PC-9 (cell line): Measurements from ENCODE around the gene LDAF1. TPM values are rescaled to one million over a fixed set of nuclear protein-coding genes. Genes with fewer than 3 reads are reported as not detected.
"Not testable (repeated sequence)": the region's sequence is repeated elsewhere in the genome, so short reads cannot be mapped to it uniquely, and the experiment has no call there.

ENCODE experiments used
- BruUV-seq: library from RNA; stranded (reverse); fragments of 400-500 nt; replicated peaks from 2 replicates; lab custom pipeline; 2021; lab: Mats Ljungman, UMichigan
- CTCF ChIA-PET: fragments of 300-600 bp; sonication (Branson Sonifier 250); formaldehyde crosslinking; loops from one replicate; lab custom pipeline; 2022; ENCODE audit warnings: antibody characterized with exemption; lab: Charles Lee
- POLR2A ChIA-PET: fragments of 300-600 bp; sonication (Branson Sonifier 250); formaldehyde crosslinking; loops from one replicate; lab custom pipeline; 2022; ENCODE audit warnings: antibody characterized with exemption; ENCODE audit not compliant: unreplicated experiment; lab: Charles Lee
- DNase-seq, 2 experiments: peaks; one replicate each; pipeline versions ENCODE4 v3.0.0 to v3.0.0-alpha.2; 2015 to 2022; ENCODE audit warnings: mixed read lengths in 1 of 2
- H2AFZ ChIP-seq: fragments of 200-600 bp; sonication (generic); 2 replicates; pipeline ENCODE4 v1.8.1; 2017; ENCODE audit warnings: antibody characterized with exemption
- H3F3A ChIP-seq: fragments of 200-600 bp; sonication (generic); 2 replicates; pipeline ENCODE4 v1.8.1; 2017; ENCODE audit warnings: antibody characterized with exemption, mild to moderate bottlenecking, low read depth; ENCODE audit not compliant: insufficient read depth
- H3K27ac ChIP-seq: fragments of 200-600 bp; sonication (generic); 2 replicates; pipeline ENCODE4 v1.6.1; 2016; ENCODE audit warnings: mixed run types
- H3K27me3 ChIP-seq: fragments of 200-600 bp; sonication (generic); 2 replicates; pipeline ENCODE4 v1.6.1; 2016; ENCODE audit warnings: low read depth, mixed run types; ENCODE audit not compliant: insufficient read depth
- H3K36me3 ChIP-seq: fragments of 200-600 bp; sonication (generic); 2 replicates; pipeline ENCODE4 v1.6.1; 2016; ENCODE audit warnings: low read depth, mixed run types
- H3K4me1 ChIP-seq: fragments of 200-600 bp; sonication (generic); replicated peaks from 2 replicates; pipeline ENCODE4 v1.6.1; 2016; ENCODE audit warnings: mixed run types; ENCODE audit not compliant: insufficient read depth
- H3K4me2 ChIP-seq: fragments of 200-600 bp; sonication (generic); 2 replicates; pipeline ENCODE4 v1.6.1; 2017; ENCODE audit warnings: mixed run types
- H3K4me3 ChIP-seq: fragments of 200-600 bp; sonication (generic); 2 replicates; pipeline ENCODE4 v1.6.1; 2016; ENCODE audit warnings: mixed run types
- H3K79me2 ChIP-seq: fragments of 200-600 bp; sonication (generic); 2 replicates; pipeline ENCODE4 v1.6.1; 2017; ENCODE audit warnings: low read depth, mixed run types
- H3K9me2 ChIP-seq: fragments of 200-600 bp; sonication (generic); 2 replicates; pipeline ENCODE4 v1.8.1; 2017; ENCODE audit warnings: mild to moderate bottlenecking; ENCODE audit not compliant: insufficient read depth
- H3K9me3 ChIP-seq: fragments of 200-600 bp; sonication (generic); 2 replicates; pipeline ENCODE4 v1.8.1; 2016; ENCODE audit warnings: low read depth; ENCODE audit not compliant: insufficient read depth
- H4K20me1 ChIP-seq: fragments of 200-600 bp; sonication (generic); 2 replicates; pipeline ENCODE4 v1.8.1; 2017; ENCODE audit not compliant: insufficient read depth
- EZH2 ChIP-seq: fragments of 200-600 bp; sonication (generic); IDR thresholded peaks from 2 replicates; pipeline ENCODE4 v1.8.0; 2017; ENCODE audit warnings: antibody characterized with exemption, low read depth
- intact Hi-C: fragments of 100-400 bp; cut with micrococcal nuclease; formaldehyde crosslinking; loops from one replicate; pipeline ENCODE4 v1.10.0; 2022; ENCODE audit not compliant: unreplicated experiment
- total RNA-seq: library from RNA; stranded (reverse); gene quantifications from 2 replicates; pipeline ENCODE4 v1.2.3, GENCODE V29; 2021
- TF ChIP-seq, protein P1 (sequence below): fragments of 200-600 bp; sonication (generic); conservative IDR thresholded peaks from 2 replicates; pipeline ENCODE4 v1.6.1; 2017; ENCODE audit warnings: mixed run types, antibody characterized with exemption, mild to moderate bottlenecking, moderate library complexity

Gene LDAF1
- total RNA-seq, 1 experiment from 2014 or later, result 47.6 TPM

DNA sequence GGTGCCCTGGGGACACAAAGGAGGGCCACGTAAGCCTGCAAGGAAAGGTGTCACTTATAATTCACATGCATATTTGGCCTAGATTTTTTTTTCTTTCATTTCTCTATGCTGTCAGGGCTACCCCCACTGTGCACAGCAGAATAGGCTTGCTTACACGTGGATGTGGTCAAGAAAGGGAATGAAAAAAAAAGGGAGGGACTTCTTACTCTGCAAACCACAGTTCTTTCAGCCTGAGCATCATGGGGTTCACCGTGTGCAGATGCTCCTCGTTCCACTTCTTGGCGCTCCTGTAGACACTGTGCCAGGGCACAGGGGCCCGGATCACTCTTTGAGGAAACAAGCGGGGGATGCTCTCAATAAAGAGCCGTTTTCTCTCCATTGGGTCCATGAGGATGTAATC lies 24.4 kb upstream of the LDAF1 start:
- Histone ChIP-seq H3K4me3 (no peak overlapping the region), H3K4me2 (no peak overlapping the region), H3K79me2 (no peaks in the 10 kb centered on the region), H3K9me2 (no peaks in the 10 kb centered on the region), H3K27me3 (peaks cover 28% of the 10 kb centered on the region), H3F3A (no peaks in the 10 kb centered on the region), H4K20me1 (no peaks in the 10 kb centered on the region), H2AFZ (no peak overlapping the region), H3K36me3 (no peaks in the 10 kb centered on the region), H3K4me1 (no peaks in the 10 kb centered on the region), H3K9me3 (no peaks in the 10 kb centered on the region), H3K27ac (no peak overlapping the region)
- ChIA-PET POLR2A (no interaction called here), CTCF (no interaction called here)
- no peak for DNase-seq
- TF ChIP-seq, protein P1, sequence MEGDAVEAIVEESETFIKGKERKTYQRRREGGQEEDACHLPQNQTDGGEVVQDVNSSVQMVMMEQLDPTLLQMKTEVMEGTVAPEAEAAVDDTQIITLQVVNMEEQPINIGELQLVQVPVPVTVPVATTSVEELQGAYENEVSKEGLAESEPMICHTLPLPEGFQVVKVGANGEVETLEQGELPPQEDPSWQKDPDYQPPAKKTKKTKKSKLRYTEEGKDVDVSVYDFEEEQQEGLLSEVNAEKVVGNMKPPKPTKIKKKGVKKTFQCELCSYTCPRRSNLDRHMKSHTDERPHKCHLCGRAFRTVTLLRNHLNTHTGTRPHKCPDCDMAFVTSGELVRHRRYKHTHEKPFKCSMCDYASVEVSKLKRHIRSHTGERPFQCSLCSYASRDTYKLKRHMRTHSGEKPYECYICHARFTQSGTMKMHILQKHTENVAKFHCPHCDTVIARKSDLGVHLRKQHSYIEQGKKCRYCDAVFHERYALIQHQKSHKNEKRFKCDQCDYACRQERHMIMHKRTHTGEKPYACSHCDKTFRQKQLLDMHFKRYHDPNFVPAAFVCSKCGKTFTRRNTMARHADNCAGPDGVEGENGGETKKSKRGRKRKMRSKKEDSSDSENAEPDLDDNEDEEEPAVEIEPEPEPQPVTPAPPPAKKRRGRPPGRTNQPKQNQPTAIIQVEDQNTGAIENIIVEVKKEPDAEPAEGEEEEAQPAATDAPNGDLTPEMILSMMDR, result no peak
- no peak for TF ChIP-seq EZH2
- no TSS peak for BruUV-seq
- intact Hi-C loops, result no loop called here

DNA sequence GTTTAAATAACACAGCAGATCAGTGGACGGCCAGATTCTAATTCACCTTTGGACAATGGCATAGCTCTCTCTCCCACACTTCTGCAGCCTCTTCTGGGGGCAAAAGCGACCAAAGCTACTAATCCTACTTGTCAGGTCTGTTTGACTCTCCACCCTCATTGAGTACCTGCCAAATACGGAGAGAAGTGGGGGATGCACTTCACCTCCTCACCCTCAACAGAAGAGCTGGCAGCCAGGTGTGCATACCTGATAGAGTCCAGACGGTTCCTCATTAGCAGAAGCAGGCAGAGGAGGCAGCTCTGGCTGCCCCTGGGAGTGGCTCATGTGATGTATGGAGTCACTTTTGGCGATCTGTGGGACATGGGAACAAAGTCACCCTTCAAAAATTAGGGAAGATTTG lies 12.7 kb upstream of the LDAF1 start:
- Histone ChIP-seq H3K9me3 (no peaks in the 10 kb centered on the region), H3K27ac (no peak overlapping the region), H4K20me1 (no peaks in the 10 kb centered on the region), H3K4me3 (no peak overlapping the region), H3K9me2 (no peaks in the 10 kb centered on the region), H3K4me2 (no peak overlapping the region), H3K79me2 (no peaks in the 10 kb centered on the region), H2AFZ (no peak overlapping the region), H3K4me1 (no peaks in the 10 kb centered on the region), H3K36me3 (no peaks in the 10 kb centered on the region), H3F3A (no peaks in the 10 kb centered on the region), H3K27me3 (peaks cover 6% of the 10 kb centered on the region; the same call in 1 of the 2 replicates)
- TF ChIP-seq, protein P1, result no peak
- no peak for TF ChIP-seq EZH2
- POLR2A ChIA-PET, result no interaction called here
- no peak for DNase-seq
- no TSS peak for BruUV-seq
- intact Hi-C loops, result no loop called here
- CTCF ChIA-PET, result interaction anchor here (0.6 kb wide), 1 partner anchor 45 kb away, joined by 5 read pairs; no protein-coding TSS in a partner anchor

DNA sequence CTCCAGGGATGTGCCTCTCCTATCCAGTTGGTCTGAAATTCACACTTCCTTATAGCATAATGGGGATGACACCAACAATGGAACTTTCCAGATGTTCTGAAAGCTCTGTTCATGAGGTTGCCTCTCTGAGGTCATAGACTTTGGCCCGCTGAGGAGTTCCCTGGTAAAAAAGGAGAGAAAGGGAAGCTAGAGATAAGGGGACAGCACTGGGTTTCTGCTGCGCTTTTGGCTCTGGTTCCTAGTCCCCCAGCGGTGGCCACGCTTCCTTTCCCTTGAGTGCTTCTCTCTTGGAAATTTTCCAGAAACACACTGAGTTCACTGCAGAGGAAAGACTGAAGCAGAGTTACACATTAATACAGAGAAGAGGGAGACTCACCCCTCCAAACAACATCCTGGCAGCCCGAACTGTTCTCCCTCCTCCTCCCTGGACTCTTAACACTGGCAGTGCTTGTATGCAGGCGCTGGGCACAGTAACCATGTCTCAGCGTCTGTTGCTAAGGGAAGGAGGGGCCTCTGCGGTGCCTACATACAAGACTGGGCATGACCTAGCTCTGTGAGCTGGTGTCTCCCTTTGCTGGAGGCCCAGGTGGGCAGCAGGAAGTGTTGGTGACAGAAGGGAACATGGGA lies 8.0 kb upstream of the LDAF1 start, which contains the start of gene DNAH3:
DNAH3 (minus strand) TSS at position 472 of the 627 bp plus-strand sequence. CDS start 527 bp downstream, outside the sequence.
- H3K4me3 ChIP-seq, result no peak within 1 kb of the TSS
- intact Hi-C loops, result no loop called here
- H3K27ac ChIP-seq, result no peak within 1 kb of the TSS
- no peaks in the 10 kb centered on the region for H3F3A ChIP-seq
- POLR2A ChIA-PET, result no interaction called here
- TF ChIP-seq, protein P1, result no peak
- TF ChIP-seq EZH2, result no peak
- H2AFZ ChIP-seq, result no peak within 1 kb of the TSS
- H3K9me3 ChIP-seq, result no peaks in the 10 kb centered on the region
- CTCF ChIA-PET, result no interaction called here
- no peaks in the 10 kb centered on the region for H3K79me2 ChIP-seq
- H3K4me2 ChIP-seq, result no peak within 1 kb of the TSS
- no TSS peak for BruUV-seq
- no peaks in the 10 kb centered on the region for H3K9me2 ChIP-seq
- no peaks in the 10 kb centered on the region for H3K4me1 ChIP-seq
- H3K27me3 ChIP-seq, result peaks cover 7% of the 10 kb centered on the region; the same call in 1 of the 2 replicates
- DNase-seq, result no peak
- H4K20me1 ChIP-seq, result no peaks in the 10 kb centered on the region
- no peaks in the 10 kb centered on the region for H3K36me3 ChIP-seq

DNA sequence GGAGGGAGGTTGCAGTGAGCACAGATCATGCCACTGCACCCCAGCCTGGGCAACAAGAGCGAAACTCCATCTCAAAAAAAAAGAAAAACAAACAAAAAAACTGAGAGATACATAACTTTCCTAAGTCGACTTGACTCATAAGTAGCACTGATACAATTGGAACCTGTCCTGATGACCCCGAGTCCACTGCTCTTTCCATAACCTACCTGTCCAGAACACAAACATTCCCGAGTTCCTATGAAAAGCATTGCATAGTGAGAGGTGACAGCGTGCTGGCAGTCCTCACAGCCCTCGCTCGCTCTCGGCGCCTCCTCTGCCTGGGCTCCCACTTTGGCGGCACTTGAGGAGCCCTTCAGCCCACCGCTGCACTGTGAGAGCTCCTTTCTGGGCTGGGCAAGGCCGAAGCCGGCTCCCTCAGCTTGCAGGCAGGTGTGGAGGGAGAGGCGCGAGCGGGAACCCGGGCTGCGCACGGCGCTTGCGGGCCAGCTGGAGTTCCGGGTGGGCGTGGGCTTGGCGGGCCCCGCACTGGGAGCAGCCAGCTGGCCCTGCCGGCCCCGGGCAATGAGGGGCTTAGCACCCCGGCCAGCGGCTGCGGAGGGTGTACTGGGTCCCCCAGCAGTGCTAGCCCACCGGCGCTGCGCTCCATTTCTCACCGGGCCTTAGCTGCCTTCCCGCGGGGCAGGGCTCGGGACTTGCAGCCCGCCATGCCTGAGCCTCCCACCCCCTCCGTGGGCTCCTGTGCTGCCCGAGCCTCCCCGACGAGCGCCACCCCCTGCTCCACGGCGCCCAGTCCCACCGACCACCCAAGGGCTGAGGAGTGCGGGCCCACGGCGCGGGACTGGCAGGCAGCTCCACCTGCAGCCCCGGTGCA lies 6.1 kb upstream of the LDAF1 start:
- H2AFZ ChIP-seq, H3K27me3 ChIP-seq, DNase-seq, H3K4me1 ChIP-seq, H3K9me3 ChIP-seq, intact Hi-C loops, POLR2A ChIA-PET, H3K4me2 ChIP-seq, H3K9me2 ChIP-seq, H3K36me3 ChIP-seq, H3K79me2 ChIP-seq, H3K4me3 ChIP-seq, CTCF ChIA-PET, BruUV-seq, H3F3A ChIP-seq, H3K27ac ChIP-seq, H4K20me1 ChIP-seq: not testable (repeated sequence)
